ENCODE results near the gene KCNG2.

GRCh38 chr18:79904357-79905147 is 106.8 kb downstream of the KCNG2 start:
- TF ChIP-seq CTCF (IDR thresholded peaks at IDR 0.05) (no peak), NRF1 (IDR thresholded peaks at IDR 0.05; ENCODE audit: low read depth, low read length) (no peak), EZH2phosphoT487 (IDR thresholded peaks at IDR 0.05; ENCODE audit: borderline replicate concordance, low read depth) (no peak), NFIC (IDR thresholded peaks at IDR 0.05; ENCODE audit: borderline replicate concordance) (no peak), USF1 (IDR thresholded peaks at IDR 0.05; ENCODE audit: borderline replicate concordance, low read depth) (no peak), MXI1 (IDR thresholded peaks at IDR 0.05; ENCODE audit: low read depth, low read length) (no peak), PBX3 (IDR thresholded peaks at IDR 0.05) (no peak), ELF1 (IDR thresholded peaks at IDR 0.05) (no peak), TAF1 (IDR thresholded peaks at IDR 0.05; ENCODE audit: borderline replicate concordance, low read depth, low read length) (no peak), ZBTB33 (IDR thresholded peaks at IDR 0.05; ENCODE audit: borderline replicate concordance, low read depth) (no peak), USF2 (IDR thresholded peaks at IDR 0.05; ENCODE audit: borderline replicate concordance, low read depth, low read length) (no peak)

Measured in SK-N-SH (cell line).